ENCODE data around the gene L3MBTL4. TPM values are rescaled to one million over a fixed set of nuclear protein-coding genes. Genes with fewer than 3 reads are reported as not detected.
"Not testable (repeated sequence)": the region's sequence is repeated elsewhere in the genome, so short reads cannot be mapped to it uniquely, and the experiment has no call there.

L3MBTL4 gene
- total RNA-seq, 1 experiment from 2014 or later: not detected

DNA sequence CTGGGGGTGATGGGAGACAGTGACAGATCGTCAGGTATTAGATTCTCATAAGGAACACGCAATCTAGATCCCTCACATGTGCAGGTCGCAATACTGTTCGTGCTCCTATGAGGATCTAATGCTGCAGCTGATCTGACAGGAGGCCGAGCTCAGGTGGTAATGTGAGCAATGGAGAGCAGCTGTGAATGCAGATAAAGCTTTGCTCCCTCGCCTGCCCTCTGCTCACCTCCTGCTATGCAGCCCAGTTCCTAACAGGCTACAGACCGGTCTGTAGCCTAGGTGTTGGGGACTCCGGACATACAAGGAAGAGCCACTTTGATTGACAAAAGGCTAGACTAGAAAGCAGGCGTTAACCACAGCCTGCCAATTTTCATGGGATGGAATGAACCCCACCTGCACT lies 335.8 kb downstream of the L3MBTL4 start:
- intact Hi-C loops (cut with micrococcal nuclease; ENCODE audit: unreplicated experiment): no loop called here
- no peak for DNase-seq (ENCODE audit: low spot score)
- TF ChIP-seq, protein P1, sequence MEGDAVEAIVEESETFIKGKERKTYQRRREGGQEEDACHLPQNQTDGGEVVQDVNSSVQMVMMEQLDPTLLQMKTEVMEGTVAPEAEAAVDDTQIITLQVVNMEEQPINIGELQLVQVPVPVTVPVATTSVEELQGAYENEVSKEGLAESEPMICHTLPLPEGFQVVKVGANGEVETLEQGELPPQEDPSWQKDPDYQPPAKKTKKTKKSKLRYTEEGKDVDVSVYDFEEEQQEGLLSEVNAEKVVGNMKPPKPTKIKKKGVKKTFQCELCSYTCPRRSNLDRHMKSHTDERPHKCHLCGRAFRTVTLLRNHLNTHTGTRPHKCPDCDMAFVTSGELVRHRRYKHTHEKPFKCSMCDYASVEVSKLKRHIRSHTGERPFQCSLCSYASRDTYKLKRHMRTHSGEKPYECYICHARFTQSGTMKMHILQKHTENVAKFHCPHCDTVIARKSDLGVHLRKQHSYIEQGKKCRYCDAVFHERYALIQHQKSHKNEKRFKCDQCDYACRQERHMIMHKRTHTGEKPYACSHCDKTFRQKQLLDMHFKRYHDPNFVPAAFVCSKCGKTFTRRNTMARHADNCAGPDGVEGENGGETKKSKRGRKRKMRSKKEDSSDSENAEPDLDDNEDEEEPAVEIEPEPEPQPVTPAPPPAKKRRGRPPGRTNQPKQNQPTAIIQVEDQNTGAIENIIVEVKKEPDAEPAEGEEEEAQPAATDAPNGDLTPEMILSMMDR (conservative IDR thresholded peaks at IDR 0.05; ENCODE audit: low read depth, low read length): no peak
- no peak for TF ChIP-seq EZH2 (IDR thresholded peaks at IDR 0.05; ENCODE audit: borderline replicate concordance, low read depth, low read length, poor library complexity, severe bottlenecking)
- BruUV-seq (replicated peaks): no TSS peak
- no peaks in the 10 kb centered on the region for H3K4me1 ChIP-seq (ENCODE audit: insufficient read depth, low read length, poor library complexity, severe bottlenecking)
- CTCF ChIA-PET: no interaction called here
- H3K9me3 ChIP-seq (ENCODE audit: low read depth, low read length, poor library complexity, severe bottlenecking): peaks cover 11% of the 10 kb centered on the region
- H3K36me3 ChIP-seq (ENCODE audit: insufficient read depth, low read length, poor library complexity, severe bottlenecking): no peaks in the 10 kb centered on the region
- POLR2A ChIA-PET (ENCODE audit: low non-redundant PET): no interaction called here
- H3K27me3 ChIP-seq (replicated peaks; ENCODE audit: insufficient read depth, low read depth, low read length, poor library complexity): no peaks in the 10 kb centered on the region
- H3K27ac ChIP-seq (ENCODE audit: low read depth, low read length, poor library complexity, severe bottlenecking): no peak overlapping the region
- no peak overlapping the region for H3K4me3 ChIP-seq (ENCODE audit: low read depth, low read length, poor library complexity, severe bottlenecking)

DNA sequence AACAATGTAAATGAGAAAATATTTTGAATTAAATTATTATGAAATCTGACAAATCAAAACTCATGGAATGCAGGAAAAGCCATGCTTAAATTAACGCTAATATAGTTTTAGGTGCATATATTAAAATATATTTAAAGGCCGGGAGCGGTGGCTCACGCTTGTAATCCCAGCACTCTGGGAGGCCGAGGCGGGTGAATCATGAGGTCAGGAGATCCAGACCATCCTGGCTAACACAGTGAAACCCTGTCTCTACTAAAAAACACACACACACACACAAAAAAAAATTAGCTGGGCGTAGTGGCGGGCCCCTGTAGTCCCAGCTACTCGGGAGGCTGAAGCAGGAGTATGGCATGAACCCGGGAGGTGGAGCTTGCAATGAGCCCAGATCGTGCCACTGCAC lies 342.3 kb downstream of the L3MBTL4 start:
- BruUV-seq (replicated peaks); H3K4me3 ChIP-seq (ENCODE audit: low read depth, low read length, poor library complexity, severe bottlenecking); H3K27ac ChIP-seq (ENCODE audit: low read depth, low read length, poor library complexity, severe bottlenecking); POLR2A ChIA-PET (ENCODE audit: low non-redundant PET); CTCF ChIA-PET; intact Hi-C loops (cut with micrococcal nuclease; ENCODE audit: unreplicated experiment); H3K27me3 ChIP-seq (replicated peaks; ENCODE audit: insufficient read depth, low read depth, low read length, poor library complexity); H3K4me1 ChIP-seq (ENCODE audit: insufficient read depth, low read length, poor library complexity, severe bottlenecking); DNase-seq (ENCODE audit: low spot score); H3K36me3 ChIP-seq (ENCODE audit: insufficient read depth, low read length, poor library complexity, severe bottlenecking): not testable (repeated sequence)
- peaks cover 40% of the 10 kb centered on the region for H3K9me3 ChIP-seq (ENCODE audit: low read depth, low read length, poor library complexity, severe bottlenecking)

DNA sequence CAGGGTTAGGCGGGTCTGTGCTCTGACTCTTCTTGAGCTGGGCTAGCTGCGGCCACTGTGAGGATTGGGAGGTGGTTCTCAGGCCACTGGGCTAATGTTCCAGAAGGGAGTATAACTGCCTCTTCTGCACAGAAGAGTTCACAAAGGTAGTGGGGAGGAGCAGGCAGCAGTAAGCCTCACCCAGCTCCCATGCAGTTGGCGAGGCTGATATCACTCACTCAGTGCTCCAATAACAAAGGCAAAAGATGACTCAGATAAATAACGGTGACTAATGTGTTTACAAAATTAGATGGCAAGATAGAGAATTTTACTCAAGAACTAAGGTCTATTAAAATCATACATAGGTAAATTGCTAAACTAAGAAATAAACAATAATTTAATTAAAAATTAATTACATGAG lies 345.2 kb downstream of the L3MBTL4 start:
- Histone ChIP-seq H3K4me3 (ENCODE audit: low read depth, low read length, poor library complexity, severe bottlenecking) (no peak overlapping the region), H3K27me3 (replicated peaks; ENCODE audit: insufficient read depth, low read depth, low read length, poor library complexity) (no peaks in the 10 kb centered on the region), H3K4me1 (ENCODE audit: insufficient read depth, low read length, poor library complexity, severe bottlenecking) (no peaks in the 10 kb centered on the region), H3K36me3 (ENCODE audit: insufficient read depth, low read length, poor library complexity, severe bottlenecking) (no peaks in the 10 kb centered on the region), H3K9me3 (ENCODE audit: low read depth, low read length, poor library complexity, severe bottlenecking) (peaks cover 42% of the 10 kb centered on the region), H3K27ac (ENCODE audit: low read depth, low read length, poor library complexity, severe bottlenecking) (no peak overlapping the region)
- CTCF ChIA-PET: no interaction called here
- POLR2A ChIA-PET (ENCODE audit: low non-redundant PET): no interaction called here
- no TSS peak for BruUV-seq (replicated peaks)
- intact Hi-C loops (cut with micrococcal nuclease; ENCODE audit: unreplicated experiment): no loop called here
- no peak for DNase-seq (ENCODE audit: low spot score)
- no peak for TF ChIP-seq EZH2 (IDR thresholded peaks at IDR 0.05; ENCODE audit: borderline replicate concordance, low read depth, low read length, poor library complexity, severe bottlenecking)
- TF ChIP-seq, protein P1 (conservative IDR thresholded peaks at IDR 0.05; ENCODE audit: low read depth, low read length): no peak

DNA sequence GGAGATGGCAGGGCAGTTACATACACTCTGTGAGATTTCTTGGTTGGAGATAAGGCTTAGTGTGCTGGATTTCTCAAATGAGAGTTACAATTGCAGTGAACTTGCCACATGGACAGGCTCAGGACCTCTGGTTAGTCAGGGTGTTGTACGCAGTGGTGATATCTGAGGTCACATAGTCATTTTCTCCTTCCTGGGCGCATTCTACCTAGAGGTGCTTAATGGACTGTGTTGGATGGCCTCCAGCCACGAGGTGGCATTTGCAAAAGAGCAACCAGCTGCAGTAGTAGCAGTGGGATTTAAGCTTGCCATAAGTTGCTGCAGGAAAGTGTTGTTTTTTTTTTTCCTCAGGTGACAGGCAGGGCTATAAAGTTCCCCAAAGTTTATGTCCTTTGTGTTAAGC lies 345.6 kb downstream of the L3MBTL4 start:
- no peak overlapping the region for H3K4me3 ChIP-seq (ENCODE audit: low read depth, low read length, poor library complexity, severe bottlenecking)
- intact Hi-C loops (cut with micrococcal nuclease; ENCODE audit: unreplicated experiment): no loop called here
- ChIA-PET POLR2A (ENCODE audit: low non-redundant PET) (no interaction called here), CTCF (no interaction called here)
- no TSS peak for BruUV-seq (replicated peaks)
- peaks cover 46% of the 10 kb centered on the region for H3K9me3 ChIP-seq (ENCODE audit: low read depth, low read length, poor library complexity, severe bottlenecking)
- no peaks in the 10 kb centered on the region for H3K27me3 ChIP-seq (replicated peaks; ENCODE audit: insufficient read depth, low read depth, low read length, poor library complexity)
- no peak for DNase-seq (ENCODE audit: low spot score)
- no peak overlapping the region for H3K27ac ChIP-seq (ENCODE audit: low read depth, low read length, poor library complexity, severe bottlenecking)
- H3K36me3 ChIP-seq (ENCODE audit: insufficient read depth, low read length, poor library complexity, severe bottlenecking): no peaks in the 10 kb centered on the region
- no peak for TF ChIP-seq EZH2 (IDR thresholded peaks at IDR 0.05; ENCODE audit: borderline replicate concordance, low read depth, low read length, poor library complexity, severe bottlenecking)
- no peaks in the 10 kb centered on the region for H3K4me1 ChIP-seq (ENCODE audit: insufficient read depth, low read length, poor library complexity, severe bottlenecking)
